Upper lobe of right lung (tissue), 1 donor: ENCODE data around the gene RAI14. TPM values are rescaled to one million over a fixed set of nuclear protein-coding genes. Genes with fewer than 3 reads are reported as not detected.
A peak's percentile ranks its signal among the peaks of the same experiment; 100 is the strongest.

Experiments used
- ATAC-seq: fragments of 200-7000 bp; cut with Tn5 transposase; one replicate; pipeline ENCODE4 v1.9.1; 2020; ENCODE audit warnings: mild to moderate bottlenecking, moderate library complexity
- DNase-seq: peaks from one replicate; pipeline ENCODE4 v3.0.0-alpha.2; 2020
- H3K27ac ChIP-seq: fragments of 200-600 bp; one replicate; pipeline ENCODE4 v1.8.0; 2022
- H3K27me3 ChIP-seq: fragments of 200-600 bp; one replicate; pipeline ENCODE4 v1.8.0; 2022; ENCODE audit warnings: mild to moderate bottlenecking
- H3K36me3 ChIP-seq: fragments of 200-600 bp; one replicate; pipeline ENCODE4 v1.8.0; 2022
- H3K4me1 ChIP-seq: fragments of 200-600 bp; one replicate; pipeline ENCODE4 v1.8.0; 2022
- H3K4me3 ChIP-seq: fragments of 200-600 bp; one replicate; pipeline ENCODE4 v1.8.0; 2022; ENCODE audit warnings: mild to moderate bottlenecking
- H3K9me3 ChIP-seq: fragments of 200-600 bp; one replicate; pipeline ENCODE4 v1.8.0; 2022
- CTCF ChIP-seq: fragments of 200-600 bp; IDR thresholded peaks from one replicate; pipeline ENCODE4 v1.8.0; 2022; ENCODE audit warnings: antibody characterized with exemption
- intact Hi-C: fragments of 100-400 bp; cut with DNase I; formaldehyde crosslinking; loops from one replicate; pipeline ENCODE4 v1.11.0; 2022
- long read RNA-seq: library from polyadenylated mRNA; unstranded; transcript quantifications from one replicate; pipeline ENCODE4 v2.0.0, GENCODE V29; 2021
- total RNA-seq: library from RNA; stranded (reverse); fragmentation: NEBNext Ultra II Directional; extraction: Animal tissue kit (Norgen Biotek cat#: 25700); gene quantifications from one replicate; pipeline ENCODE4 v1.2.1, GENCODE V29; 2021
- donor health status: DM: no; HTN: yes; CAD: no; lungs with severe emphysema.

The RAI14 gene
- 79.6 TPM for total RNA-seq
- long read RNA-seq, full-length matches to known transcripts: 73 of 101 reads
- long read RNA-seq, partial matches to known transcripts: 9 of 101 reads
- long read RNA-seq, other reads (novel, unspliced or antisense): 19 of 101 reads

DNA sequence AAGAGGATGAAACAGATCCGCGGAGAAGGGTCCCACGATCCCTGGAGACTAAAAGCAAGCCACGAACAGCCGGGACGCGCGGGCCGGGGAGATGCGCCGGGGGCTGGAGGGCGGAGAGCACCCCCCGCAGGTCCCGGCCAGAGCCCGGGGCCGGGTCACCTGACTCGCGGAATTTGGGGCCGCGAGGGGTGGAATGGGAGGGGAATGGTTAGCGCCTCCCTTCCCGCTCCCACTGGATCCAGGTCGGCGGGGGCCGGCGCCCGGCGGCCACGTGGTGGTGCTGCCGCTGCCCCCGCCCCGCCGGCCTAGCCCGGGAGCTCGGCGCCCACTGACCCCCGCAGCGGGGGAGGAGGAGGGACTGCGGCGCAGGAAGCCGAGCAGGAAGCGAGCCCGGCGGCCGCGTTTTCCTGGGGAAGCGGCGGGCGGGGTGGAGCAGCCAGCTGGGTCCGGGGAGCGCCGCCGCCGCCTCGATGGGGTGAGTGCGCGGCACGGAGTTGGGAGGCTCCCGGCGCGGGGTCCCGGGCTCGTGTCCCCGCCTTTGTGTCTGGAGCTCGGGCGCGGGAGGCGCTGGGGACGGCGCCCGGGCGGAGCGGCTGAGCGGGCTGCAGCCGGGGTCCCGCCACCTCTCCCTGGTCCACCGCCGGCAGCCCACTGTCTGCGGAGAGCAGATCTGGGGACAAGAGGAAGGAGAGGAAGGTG, at the start of gene RAI14:
RAI14 (plus strand) TSS at position 328 of the 699 bp plus-strand sequence. CDS start 30,592 bp downstream, outside the sequence.
- Histone ChIP-seq H3K4me3 (peak within 1 kb of the TSS; percentile 81), H3K9me3 (no peaks in the 10 kb centered on the region), H3K27me3 (no peaks in the 10 kb centered on the region), H3K36me3 (no peaks in the 10 kb centered on the region), H3K27ac (peak within 1 kb of the TSS; percentile 93), H3K4me1 (peaks cover 11% of the 10 kb centered on the region)
- DNase-seq (peak; percentile 93), ATAC-seq (peak; percentile 96)
- TF ChIP-seq CTCF: no peak
- intact Hi-C loops: no loop called here

DNA sequence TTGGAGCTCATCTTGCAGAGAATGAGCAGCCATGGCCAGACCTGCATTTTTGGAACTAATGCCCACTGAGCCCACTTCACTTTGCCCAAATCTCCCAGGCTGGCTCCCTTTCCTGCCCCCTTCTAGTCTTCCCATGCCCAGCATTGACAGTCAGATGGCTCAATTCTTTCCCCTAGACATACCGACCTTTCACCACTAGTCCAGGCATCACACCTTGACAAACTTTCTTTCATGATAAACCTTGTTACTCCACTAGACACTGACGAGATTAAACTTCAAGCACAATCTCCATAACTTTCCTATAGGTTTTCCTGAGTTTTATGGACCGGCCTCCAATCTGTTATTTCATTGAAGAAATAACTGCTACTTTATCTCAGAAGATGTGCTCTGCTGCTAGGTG, 47.8 kb upstream of the RAI14 start:
- Histone ChIP-seq H3K4me1 (peaks cover 16% of the 10 kb centered on the region), H3K27me3 (no peaks in the 10 kb centered on the region), H3K4me3 (no peak overlapping the region), H3K36me3 (no peaks in the 10 kb centered on the region), H3K27ac (no peak overlapping the region), H3K9me3 (no peaks in the 10 kb centered on the region)
- intact Hi-C loops: no loop called here
- ATAC-seq: no peak
- DNase-seq: no peak
- no peak for TF ChIP-seq CTCF

DNA sequence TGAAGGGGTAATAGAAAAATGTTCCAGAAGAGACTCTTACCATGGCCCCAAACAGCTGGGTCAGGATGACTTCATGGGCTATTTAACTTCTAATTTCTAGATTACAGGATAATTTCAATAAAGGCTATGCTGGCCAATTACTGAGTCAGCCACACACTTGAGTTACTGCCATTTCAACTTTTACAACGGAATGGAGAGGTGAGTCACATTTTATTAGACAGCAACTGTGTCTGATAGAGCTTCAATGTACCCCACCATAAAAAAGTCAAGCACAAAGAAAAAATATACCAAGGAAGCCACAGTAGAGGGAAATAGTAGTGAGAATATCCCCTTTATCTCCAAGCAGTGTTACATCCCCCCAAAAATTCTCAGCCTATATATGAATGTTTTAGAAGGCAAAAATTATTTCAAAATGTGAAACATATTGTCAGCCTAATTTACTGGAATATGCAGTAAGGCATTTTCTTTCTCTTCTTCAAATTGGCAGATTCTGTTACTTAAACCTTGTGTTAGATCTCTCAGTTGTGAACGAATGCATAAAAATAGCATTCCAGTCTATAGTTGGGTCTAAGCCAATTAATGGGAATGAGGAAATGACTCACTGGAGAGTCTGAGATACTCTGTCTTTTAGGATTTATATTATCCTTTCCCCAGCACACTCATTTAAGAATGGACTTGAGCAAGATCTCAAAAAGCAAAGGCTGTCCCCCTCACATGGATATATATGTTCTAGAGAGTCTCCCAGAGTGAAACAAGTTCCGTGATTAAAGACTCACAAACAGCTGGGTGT, 47.1 kb upstream of the RAI14 start:
- ATAC-seq: peak; percentile 20
- H3K4me3 ChIP-seq: no peak overlapping the region
- H3K36me3 ChIP-seq: no peaks in the 10 kb centered on the region
- no peaks in the 10 kb centered on the region for H3K27me3 ChIP-seq
- TF ChIP-seq CTCF: no peak
- DNase-seq: no peak
- H3K4me1 ChIP-seq: peaks cover 16% of the 10 kb centered on the region
- peak overlapping the region; percentile 28 for H3K27ac ChIP-seq
- no peaks in the 10 kb centered on the region for H3K9me3 ChIP-seq
- intact Hi-C loops: no loop called here

- no peak for TF ChIP-seq CTCF
- intact Hi-C loops: no loop called here
- Histone ChIP-seq H3K27me3 (no peaks in the 10 kb centered on the region), H3K36me3 (no peaks in the 10 kb centered on the region), H3K4me1 (peaks cover 16% of the 10 kb centered on the region), H3K27ac (peak overlapping the region; percentile 28), H3K4me3 (no peak overlapping the region), H3K9me3 (no peaks in the 10 kb centered on the region)
- ATAC-seq (no peak), DNase-seq (no peak)
These were observed 46.1 kb upstream of the RAI14 start for GRCh38 chr5:34609951-34610441.

DNA sequence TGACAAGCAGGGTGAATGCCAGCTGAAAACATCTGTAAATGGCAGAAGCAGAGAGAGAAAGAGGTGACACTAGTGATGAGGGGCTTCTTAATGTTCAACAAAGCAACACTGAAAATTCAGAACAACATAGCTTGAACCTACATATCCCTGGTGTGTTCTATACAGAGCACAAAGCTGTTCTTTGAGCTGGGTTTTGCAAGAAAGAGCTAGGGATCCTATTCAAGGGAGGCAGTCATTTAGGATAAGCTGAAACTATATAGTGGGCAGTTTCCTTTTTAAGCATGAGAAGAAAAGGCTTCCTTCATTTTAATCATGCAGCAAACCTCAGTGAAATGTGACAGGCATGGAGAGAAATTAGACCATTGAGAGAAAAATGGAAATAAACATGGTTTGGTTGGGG, 45.6 kb upstream of the RAI14 start:
- H3K4me1 ChIP-seq: peaks cover 16% of the 10 kb centered on the region
- ATAC-seq: no peak
- TF ChIP-seq CTCF: no peak
- H3K9me3 ChIP-seq: no peaks in the 10 kb centered on the region
- no peaks in the 10 kb centered on the region for H3K36me3 ChIP-seq
- no peak overlapping the region for H3K4me3 ChIP-seq
- intact Hi-C loops: no loop called here
- no peak overlapping the region for H3K27ac ChIP-seq
- no peak for DNase-seq
- H3K27me3 ChIP-seq: no peaks in the 10 kb centered on the region
